ENCODE results near the gene RBMS1. TPM values are rescaled to one million over a fixed set of nuclear protein-coding genes. Genes with fewer than 3 reads are reported as not detected.

Gene RBMS1
- total and polyA plus RNA-seq, 2 of the 13 experiments (the other 11 are each of a cell fraction or from before 2014, with no cell fraction given), result 55.5 to 110 TPM

- no peak for TF ChIP-seq ZNF260 (CRISPR knock-in tag; IDR thresholded peaks at IDR 0.05; ENCODE audit: borderline replicate concordance, low read depth)
These were observed 11.6 kb upstream of the RBMS1 start (continued) for GRCh38 chr2:160505256-160505655.

GRCh38 chr2:160502478-160502877, 8.9 kb upstream of the RBMS1 start:
- H3K4me1 ChIP-seq (ENCODE audit: insufficient read depth, low read length), result peaks cover 15% of the 10 kb centered on the region
- H3K9me3 ChIP-seq (ENCODE audit: low read length), result no peaks in the 10 kb centered on the region
- H4K20me1 ChIP-seq (ENCODE audit: insufficient read depth, low read length), result no peaks in the 10 kb centered on the region
- in situ Hi-C loops (cut with HindIII; ENCODE audit: extremely low pct_ligation_motif_present, low pct_unique_long_range_greater_than_20kb) (no loop called here), intact Hi-C loops (cut with micrococcal nuclease; ENCODE audit: unreplicated experiment) (no loop called here)
- ChIA-PET POLR2A (no interaction called here), CTCF (ENCODE audit: low intra/inter-chr PET ratio, low total read pairs) (no interaction called here)
- H3K4me3 ChIP-seq (replicated peaks in 1 of 3; ENCODE audit: insufficient read depth in 1 of 3, low read depth in 2 of 3, low read length in 3 of 3), result no peak overlapping the region
- no peak overlapping the region for H3K27ac ChIP-seq (ENCODE audit: extremely low read length, insufficient read depth, low read length)
- TF ChIP-seq ZKSCAN5 (CRISPR knock-in tag; IDR thresholded peaks at IDR 0.05), result no peak
- TF ChIP-seq ZNF740 (CRISPR knock-in tag; IDR thresholded peaks at IDR 0.05), result no peak
- TF ChIP-seq MAFK (conservative IDR thresholded peaks at IDR 0.05 in 1 of 2, IDR thresholded peaks at IDR 0.05 in 1 of 2; ENCODE audit: low read length in 2 of 2), result no peak
- TF ChIP-seq ERF (CRISPR knock-in tag; IDR thresholded peaks at IDR 0.05), result no peak
- no peak for TF ChIP-seq PITX1 (CRISPR knock-in tag; IDR thresholded peaks at IDR 0.05)
- H3K36me3 ChIP-seq (replicated peaks in 1 of 2; ENCODE audit: control insufficient read depth in 1 of 2, insufficient read depth in 2 of 2, low read length in 2 of 2), result no peaks in the 10 kb centered on the region
- DNase-seq (ENCODE audit: low spot score) (no peak), ATAC-seq (no peak), FAIRE-seq (no peak)
- 43% methylated on average over 5 of the region's 5 CpGs for WGBS (ENCODE audit: low lambda C conversion rate)
- no TSS peak for BruUV-seq (replicated peaks)
- H3K79me2 ChIP-seq (ENCODE audit: insufficient read depth, low read length), result no peaks in the 10 kb centered on the region
- H3K4me2 ChIP-seq (ENCODE audit: low read depth, low read length), result no peak overlapping the region
- H2AFZ ChIP-seq (ENCODE audit: low read length), result no peak overlapping the region
- no peak overlapping the region for H3K9ac ChIP-seq (ENCODE audit: insufficient read depth, low read depth, low read length)
- H3K27me3 ChIP-seq (ENCODE audit: control insufficient read depth in 1 of 2, insufficient read depth in 2 of 2, low read length in 2 of 2), result peaks cover 0 to 10% of the 10 kb centered on the region in 2 experiments; a peak in 3 of 5 replicates

GRCh38 chr2:160501370-160501769, 7.8 kb upstream of the RBMS1 start:
- no peak overlapping the region for H3K27ac ChIP-seq (ENCODE audit: extremely low read length, insufficient read depth, low read length)
- H4K20me1 ChIP-seq (ENCODE audit: insufficient read depth, low read length), result no peaks in the 10 kb centered on the region
- no peaks in the 10 kb centered on the region for H3K79me2 ChIP-seq (ENCODE audit: insufficient read depth, low read length)
- ATAC-seq (no peak), FAIRE-seq (no peak), DNase-seq (ENCODE audit: low spot score) (no peak)
- in situ Hi-C loops (cut with HindIII; ENCODE audit: extremely low pct_ligation_motif_present, low pct_unique_long_range_greater_than_20kb), result no loop called here
- H2AFZ ChIP-seq (ENCODE audit: low read length), result no peak overlapping the region
- H3K27me3 ChIP-seq (ENCODE audit: control insufficient read depth in 1 of 2, insufficient read depth in 2 of 2, low read length in 2 of 2), result peaks cover 0 to 12% of the 10 kb centered on the region in 2 experiments; a peak in 3 of 5 replicates
- POLR2A ChIA-PET, result interaction anchor here (0.6 kb wide), 1 partner anchor 16 kb away, joined by 3 read pairs; no protein-coding TSS in a partner anchor
- 38% methylated on average over 1 of the region's 1 CpG for WGBS (ENCODE audit: low lambda C conversion rate)
- BruUV-seq (replicated peaks), result no TSS peak
- no peak overlapping the region for H3K9ac ChIP-seq (ENCODE audit: insufficient read depth, low read depth, low read length)
- CTCF ChIA-PET (ENCODE audit: low intra/inter-chr PET ratio, low total read pairs), result no interaction called here
- H3K36me3 ChIP-seq (replicated peaks in 1 of 2; ENCODE audit: control insufficient read depth in 1 of 2, insufficient read depth in 2 of 2, low read length in 2 of 2), result no peaks in the 10 kb centered on the region
- H3K9me3 ChIP-seq (ENCODE audit: low read length), result no peaks in the 10 kb centered on the region
- no peak overlapping the region for H3K4me3 ChIP-seq (replicated peaks in 1 of 3; ENCODE audit: insufficient read depth in 1 of 3, low read depth in 2 of 3, low read length in 3 of 3)
- H3K4me2 ChIP-seq (ENCODE audit: low read depth, low read length), result no peak overlapping the region
- intact Hi-C loops (cut with micrococcal nuclease; ENCODE audit: unreplicated experiment), result no loop called here
- peaks cover 4% of the 10 kb centered on the region for H3K4me1 ChIP-seq (ENCODE audit: insufficient read depth, low read length)
- TF ChIP-seq MNT (IDR thresholded peaks at IDR 0.05), result no peak
- TF ChIP-seq SP1 (IDR thresholded peaks at IDR 0.05), result no peak
- no peak for TF ChIP-seq SP1 (CRISPR knock-in tag; IDR thresholded peaks at IDR 0.05)
- no peak for TF ChIP-seq ZNF10 (CRISPR knock-in tag; IDR thresholded peaks at IDR 0.05; ENCODE audit: borderline replicate concordance, low read depth)
- no peak for TF ChIP-seq KDM5A (IDR thresholded peaks at IDR 0.05; ENCODE audit: borderline replicate concordance, low read length)
- TF ChIP-seq ZFYVE20 (CRISPR knock-in tag; IDR thresholded peaks at IDR 0.05; ENCODE audit: borderline replicate concordance, low read depth), result no peak
- no peak for TF ChIP-seq ZBTB8A (CRISPR knock-in tag; IDR thresholded peaks at IDR 0.05; ENCODE audit: borderline replicate concordance, low read depth)
- TF ChIP-seq ARHGAP35 (CRISPR knock-in tag; IDR thresholded peaks at IDR 0.05; ENCODE audit: borderline replicate concordance), result no peak
- no peak for TF ChIP-seq KMT2A (CRISPR knock-in tag; IDR thresholded peaks at IDR 0.05)
- no peak for TF ChIP-seq SYNCRIP (IDR thresholded peaks at IDR 0.05; ENCODE audit: insufficient read depth, low read depth, low read length)
- no peak for TF ChIP-seq CENPBD1 (CRISPR knock-in tag; IDR thresholded peaks at IDR 0.05; ENCODE audit: borderline replicate concordance, low read depth)

All from HepG2 (cell line).